GM21515 (cell line): ENCODE data around the gene ANKRD53.
"Not testable (repeated sequence)": the region's sequence is repeated elsewhere in the genome, so short reads cannot be mapped to it uniquely, and the experiment has no call there.

ENCODE experiments used
- ATAC-seq: cut with Tn5 transposase; IDR thresholded peaks from one replicate; pipeline ENCODE4 v1.9.1; 2021; ENCODE audit not compliant: unreplicated experiment

ANKRD53 gene

DNA sequence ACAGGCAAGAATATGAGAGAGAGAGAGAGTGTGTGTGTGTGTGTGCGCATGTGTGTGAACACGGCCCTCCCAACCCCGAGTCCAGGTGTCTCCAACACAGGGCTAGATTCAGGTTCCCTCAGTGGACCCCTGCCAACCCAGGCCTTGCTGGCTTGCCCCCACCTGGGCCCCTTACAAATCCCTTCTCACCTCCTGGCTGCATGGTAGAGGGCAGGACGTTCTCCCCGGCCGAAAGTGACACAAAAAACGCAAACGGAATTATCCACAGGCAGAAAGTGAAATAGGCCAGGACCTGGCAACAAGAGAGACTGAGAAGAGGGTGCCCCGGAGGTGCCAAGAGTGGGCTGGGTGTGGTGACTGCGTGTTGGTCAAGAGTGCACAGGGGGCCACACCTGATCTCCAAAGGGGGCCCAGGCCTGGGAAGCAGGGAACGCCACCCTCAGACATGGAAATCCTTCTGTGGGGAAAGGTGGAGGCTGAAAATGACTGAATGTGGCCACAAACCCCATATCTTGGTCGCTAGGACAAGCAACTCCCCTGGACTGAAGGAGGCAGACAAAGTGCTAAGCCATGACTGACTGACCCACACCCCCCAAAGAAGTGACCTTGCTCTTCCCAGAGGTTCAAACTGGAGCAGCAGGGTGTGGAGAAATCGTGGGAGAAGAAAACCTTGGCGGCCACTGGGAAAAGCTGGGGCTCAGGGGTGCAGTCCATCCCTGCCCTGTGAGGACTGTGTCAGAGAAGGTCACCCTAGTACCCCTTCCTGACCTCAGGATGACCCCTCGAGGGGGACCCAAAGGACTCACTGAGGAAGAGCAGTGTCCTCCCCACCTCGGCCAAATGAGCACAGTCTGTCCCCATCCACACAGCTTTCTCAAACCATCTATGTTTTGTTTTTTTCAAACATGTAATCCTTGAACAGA, 10.6 kb downstream of the ANKRD53 start:
- no peak for ATAC-seq

DNA sequence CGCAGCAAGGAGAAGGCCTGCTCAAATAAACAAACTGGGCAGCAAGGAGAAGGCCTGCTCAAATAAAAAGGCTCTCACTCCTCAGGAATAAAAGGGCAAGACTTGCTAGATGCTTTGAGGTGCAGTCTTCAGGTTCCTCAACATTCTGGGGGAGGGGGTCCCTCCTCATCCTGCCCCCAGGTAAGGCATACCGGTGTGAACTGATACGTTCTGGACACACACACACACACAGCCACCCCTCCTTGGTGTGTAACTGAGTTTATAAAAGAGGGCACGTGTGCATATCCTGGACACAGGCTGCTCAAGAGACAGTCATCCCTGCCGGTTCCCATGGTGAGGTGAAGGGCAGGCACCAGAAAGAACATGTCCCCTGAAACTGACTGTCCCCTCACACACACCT, 11.8 kb downstream of the ANKRD53 start:
- ATAC-seq: no peak

DNA sequence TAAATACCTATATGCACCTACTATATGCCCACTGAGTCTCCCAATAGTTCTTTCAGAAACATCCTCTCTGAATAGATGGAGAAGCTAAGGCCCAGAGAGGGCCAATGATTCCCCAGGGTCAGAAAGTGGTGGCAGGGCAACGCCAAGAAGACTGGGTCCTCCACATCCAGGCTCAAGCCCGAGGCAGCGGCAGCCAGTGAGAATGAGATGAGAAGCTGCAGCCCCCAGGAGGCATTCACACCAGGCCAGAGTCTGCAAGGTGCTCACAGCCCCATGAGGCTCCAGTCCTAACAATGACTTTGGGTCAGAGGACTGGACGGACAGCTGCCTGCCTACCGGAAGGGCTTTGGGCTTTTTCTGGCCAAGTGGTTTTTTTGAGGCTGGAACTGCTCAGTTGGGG, 12.7 kb downstream of the ANKRD53 start:
- ATAC-seq: no peak

DNA sequence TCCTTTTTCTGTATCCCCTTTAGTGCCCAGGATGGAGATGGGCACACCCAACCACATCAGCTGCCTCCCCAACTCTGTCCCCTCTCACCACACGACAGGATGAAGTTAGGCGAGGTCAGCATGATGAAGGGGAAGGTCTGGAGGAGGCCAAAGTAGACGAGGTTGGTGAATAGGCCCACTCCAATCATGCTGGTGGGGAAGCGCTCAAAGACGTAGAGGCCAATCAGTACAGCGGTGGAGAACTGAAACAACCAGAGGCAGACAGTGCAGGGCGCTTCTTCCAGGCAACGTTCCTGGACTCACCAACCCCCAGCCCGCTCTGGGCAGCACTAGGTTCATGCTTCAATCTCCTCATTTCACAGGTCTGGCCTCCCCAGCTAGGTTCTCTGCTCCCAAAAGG, 13.3 kb downstream of the ANKRD53 start:
- no peak for ATAC-seq

DNA sequence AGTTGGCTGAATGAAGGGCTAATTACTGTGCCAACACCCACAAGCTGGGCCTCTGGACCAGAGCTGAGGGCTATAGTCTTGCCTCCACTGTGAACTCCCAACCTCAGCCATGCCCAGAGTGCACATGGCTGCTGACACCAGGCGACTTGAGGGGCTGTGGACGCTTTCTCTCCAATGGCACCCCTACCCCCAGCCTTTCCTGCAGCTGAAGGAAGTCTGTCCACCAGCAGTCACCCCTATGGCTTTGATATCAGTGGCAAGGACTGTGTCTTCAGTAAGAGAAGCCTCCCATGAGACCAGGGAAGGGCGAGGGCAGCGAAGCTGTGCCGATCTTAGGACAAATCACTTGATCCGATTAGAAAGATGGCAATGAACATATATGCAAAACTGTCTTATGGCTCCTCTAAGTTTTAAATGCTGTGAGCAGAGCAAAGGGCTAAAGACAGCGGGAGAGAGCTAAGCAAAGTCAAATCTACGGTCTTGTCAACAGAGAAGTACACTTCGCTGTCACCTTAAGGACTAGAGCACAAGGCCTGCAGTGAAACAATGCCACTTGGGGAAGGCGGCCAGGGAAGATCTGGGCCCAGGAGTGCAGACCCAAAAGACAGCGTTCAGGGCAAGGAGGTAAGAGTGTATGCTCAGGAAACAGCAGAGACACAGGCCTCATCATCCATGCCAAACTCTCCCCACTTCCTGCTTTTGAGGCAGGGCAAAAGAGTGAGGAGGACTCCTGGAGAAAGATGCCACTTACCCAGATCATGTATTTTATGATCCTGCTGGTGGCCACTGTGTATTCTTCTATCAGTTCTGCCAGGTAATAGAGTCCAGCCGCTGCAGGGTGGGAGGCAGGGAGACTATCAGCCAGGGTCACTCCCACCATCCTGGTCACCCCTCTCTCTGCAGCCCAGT, 14.8 kb downstream of the ANKRD53 start:
- no peak for ATAC-seq

DNA sequence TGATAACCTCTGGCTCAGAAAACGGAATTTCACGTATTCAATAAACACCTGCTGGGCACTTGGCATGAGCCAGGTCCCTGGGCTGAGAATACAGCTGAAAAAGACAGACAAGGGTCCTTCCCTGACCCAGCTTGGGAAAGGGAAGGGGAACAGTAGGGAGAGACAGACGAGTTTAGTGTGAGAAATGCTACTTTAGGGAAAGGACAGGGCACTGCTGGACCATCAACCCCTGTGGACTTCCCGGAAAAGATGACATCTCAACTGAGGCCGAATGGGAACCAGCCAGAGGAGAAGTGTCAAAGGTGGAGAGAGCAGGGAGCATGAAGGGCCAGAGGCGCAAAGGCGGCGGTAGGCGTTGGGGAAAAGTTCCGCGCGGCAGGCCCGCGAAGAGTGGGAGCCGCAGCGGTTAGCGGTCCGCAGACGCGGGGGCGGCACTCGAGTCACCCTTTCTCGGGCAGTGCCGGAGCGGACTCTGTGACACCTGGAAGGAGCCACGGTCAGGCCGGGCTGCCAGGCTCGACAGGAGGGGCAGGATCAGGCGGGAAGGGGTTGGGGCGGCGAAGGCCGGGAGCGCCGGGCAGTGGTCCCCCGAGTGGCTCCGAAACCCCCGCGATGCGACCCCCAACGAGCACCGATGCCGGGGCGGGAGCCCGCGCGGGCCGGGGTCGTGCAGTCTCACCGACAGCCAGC, 15.7 kb downstream of the ANKRD53 start:
- ATAC-seq: peak; percentile 30

DNA sequence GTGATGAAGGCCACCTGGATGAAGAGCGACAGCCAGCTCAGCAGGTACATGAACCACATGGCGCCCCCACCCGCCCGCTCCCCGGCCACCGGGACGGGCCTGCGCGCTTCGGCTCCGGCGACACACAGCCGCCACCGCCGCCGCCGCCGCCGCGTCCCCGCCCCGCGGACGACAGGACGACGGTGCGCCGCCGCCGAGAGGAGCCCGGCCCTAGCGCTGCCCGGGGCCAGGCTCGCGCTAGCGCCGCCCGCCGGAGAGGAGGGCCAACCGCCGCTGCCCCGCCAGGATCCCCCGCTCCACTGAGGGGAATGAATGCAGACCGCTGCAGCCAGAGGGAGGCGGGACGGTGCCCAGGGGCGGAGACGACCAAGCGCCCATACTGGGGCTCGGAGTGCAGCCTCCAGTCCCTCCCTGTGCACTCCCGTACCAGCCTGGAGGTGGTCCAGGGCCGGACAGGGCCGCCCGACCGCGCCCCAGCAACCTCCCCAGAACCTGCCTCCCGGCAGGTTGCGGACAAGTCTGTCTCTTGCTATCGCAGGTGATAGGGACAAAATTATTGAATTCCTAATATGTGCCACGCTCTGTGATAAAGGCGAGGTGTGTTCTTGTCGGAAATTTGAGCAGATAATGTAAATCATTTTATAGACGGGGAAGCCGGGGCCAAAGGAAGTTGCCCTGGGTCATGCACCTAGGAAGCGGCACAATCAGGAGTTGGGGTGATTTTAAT, 16.4 kb downstream of the ANKRD53 start, which contains the start of gene TEX261:
TSS of gene TEX261 (minus strand) at position 175 of the 727 bp plus-strand sequence. CDS start at position 59, 116 bp downstream.
- peak; percentile 96 for ATAC-seq

DNA sequence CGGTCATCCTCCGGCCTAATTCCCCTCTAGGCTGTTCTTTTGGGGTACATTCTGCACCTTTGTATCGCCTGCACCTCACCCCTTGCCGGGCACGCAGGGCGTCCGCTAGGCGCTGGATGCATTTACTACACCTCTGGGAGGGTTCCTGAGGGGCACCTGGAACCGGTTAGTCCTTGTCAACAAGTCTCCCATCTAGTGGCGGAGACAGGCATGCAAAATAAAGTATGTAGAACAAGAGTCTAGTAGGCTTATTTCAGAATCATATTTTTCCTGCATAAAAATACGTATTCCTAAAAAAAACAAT, 16.9 kb downstream of the ANKRD53 start:
- peak; percentile 33 for ATAC-seq

DNA sequence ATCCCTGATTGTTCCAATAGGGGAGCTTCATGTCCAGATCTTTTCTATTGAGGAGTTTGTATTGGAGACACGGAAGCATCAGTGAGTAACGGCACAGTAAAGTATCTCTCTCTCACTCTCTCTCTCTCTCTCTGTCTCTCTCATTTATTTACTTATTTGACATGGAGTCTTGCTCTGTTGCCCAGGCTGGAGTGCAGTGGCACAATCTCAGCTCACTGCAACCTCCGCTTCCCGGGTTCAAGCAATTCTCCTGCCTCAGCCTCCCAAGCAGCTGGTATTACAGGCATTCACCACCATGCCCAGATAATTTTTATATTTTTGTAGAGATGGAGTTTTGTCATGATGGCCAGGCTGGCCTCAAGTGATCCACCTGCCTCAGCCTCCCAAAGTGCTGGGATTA, 20.5 kb downstream of the ANKRD53 start:
- not testable (repeated sequence) for ATAC-seq

DNA sequence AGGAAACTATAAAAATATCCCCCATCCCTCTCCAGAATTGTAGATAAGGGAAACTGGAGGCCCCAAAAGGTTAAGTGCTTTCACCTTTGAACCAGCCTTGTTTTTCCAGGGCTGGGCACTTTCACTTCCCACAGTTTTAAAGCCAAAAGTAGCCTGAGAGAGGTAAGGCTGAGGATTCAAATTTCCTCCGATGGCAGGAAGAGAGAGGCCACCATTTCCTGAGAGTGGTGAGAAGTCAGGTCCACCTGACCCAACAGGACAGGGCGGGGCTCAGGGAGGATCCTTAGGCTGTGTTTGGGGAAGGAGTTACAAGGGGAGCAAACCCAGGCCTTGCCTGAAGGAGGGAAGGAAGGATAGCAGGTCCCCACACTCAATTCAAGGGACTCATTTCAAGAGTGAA, 20.9 kb downstream of the ANKRD53 start:
- ATAC-seq: no peak

DNA sequence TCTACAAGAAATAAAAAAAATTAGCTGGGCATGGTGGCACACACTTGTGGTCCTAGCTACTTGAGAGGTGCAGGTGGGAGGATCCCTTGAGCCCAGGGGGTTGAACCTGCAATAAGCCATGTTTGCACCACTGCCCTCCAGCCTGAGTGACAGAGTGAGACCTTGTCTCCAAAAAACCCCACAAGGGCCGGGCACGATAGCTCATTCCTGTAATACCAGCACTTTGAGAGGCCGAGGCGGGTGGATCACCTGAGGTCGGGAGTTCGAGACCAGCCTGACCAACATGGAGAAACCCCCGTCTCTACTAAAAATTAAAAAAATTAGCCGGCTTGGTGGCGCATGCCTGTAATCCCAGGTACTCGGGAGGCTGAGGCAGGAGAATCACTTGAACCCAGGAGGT, 21.5 kb downstream of the ANKRD53 start:
- ATAC-seq: not testable (repeated sequence)

DNA sequence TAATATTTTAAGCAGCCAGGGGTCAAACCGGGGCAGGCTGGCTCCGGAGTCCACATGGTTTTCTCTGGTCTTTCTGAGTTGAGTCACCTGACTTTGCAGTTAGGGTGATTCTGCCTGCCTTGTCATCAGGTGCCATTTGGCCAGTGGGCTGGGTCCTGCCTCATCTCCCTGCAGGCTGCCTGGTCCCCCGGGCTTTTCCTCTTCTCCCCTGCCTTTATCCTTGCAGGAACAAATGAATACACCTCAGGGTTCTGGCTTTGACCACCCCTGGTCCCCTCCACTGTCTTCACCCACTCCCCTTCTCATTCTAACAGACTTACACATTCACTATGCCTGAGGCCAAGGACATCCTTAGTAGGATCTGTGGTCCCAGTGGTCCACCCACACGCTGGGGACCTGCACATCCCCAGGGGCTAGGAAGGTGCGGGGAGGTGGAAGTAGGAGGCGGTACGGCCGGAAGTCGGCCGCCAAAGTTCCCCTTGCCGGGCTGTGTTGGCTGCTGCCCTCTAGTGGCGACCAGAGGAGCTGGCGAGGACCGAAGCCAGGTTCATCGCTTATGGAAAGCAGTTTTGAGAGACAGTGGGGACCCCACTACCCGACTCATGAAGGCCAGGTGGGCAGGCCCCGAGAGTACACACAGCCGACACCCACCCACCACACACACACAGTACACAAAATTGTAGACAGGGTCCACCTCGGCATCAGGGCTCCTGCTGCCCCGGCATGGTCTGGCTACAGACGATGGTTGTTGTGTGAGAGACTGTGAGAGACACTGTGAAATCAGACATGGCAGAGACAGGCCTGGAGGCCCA, 22.6 kb downstream of the ANKRD53 start:
- ATAC-seq: peak; percentile 89

DNA sequence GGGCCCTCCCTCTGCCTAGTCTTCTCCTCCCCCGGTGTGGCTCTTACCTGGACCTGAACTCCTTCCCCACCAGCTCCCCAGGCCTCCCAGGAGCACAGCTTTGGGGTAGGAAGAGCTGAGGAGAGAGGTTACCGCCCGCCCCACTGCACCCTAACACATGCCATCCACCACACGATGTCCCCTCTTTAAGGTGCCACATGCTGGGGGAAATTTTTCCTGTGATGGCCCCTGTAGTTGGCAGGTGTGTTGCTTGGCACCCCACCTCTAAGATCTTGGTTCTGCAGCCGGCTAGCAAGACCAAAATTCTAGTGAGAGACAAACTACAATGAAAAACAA, 23.1 kb downstream of the ANKRD53 start:
- ATAC-seq: no peak

DNA sequence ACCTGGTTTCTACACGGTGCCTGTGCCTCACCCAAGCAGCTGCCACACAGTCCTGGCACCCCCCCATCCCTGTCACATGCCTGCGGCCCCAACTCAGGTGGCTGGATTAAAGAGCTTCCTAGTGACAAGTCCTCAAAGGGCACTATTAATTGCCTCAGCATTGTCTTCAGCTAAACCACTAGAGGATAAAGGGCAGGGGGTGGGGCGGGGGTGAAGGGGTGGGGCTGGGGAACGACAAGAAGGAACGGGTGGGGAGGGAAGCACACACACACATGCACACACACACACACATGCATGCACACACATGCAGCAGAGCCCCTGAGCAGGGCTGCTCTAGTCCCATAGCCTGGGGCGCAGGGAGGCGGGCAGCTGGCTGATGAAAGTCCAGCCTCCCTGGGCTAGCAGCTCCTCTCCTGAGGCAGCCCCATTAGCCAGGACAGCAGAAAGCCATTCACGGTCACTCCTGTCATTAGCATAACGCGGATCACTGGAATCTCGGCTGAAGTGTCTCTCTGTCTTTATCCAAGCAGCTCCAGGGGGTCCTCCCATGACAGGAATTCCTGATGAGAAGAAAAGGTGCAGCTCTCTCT, 23.6 kb downstream of the ANKRD53 start:
- ATAC-seq: no peak

DNA sequence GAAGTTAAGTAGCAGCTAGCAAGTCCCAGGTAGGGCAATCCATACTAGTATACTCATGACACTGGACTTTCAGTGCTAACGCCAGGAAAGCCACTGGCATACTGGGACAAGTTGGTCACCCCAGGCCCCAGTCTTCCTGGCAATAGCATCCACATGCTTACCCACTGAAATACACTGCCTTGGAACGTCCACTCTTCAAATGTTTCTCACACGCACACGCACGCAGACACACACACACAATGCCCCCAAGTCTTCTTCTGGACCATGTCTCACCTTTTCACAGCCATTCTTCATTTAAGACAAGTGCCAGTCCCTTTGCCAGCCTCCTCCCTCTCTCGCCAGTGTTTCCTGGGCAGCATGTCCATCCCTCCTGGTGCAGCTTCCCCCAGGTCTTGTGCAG, 25.0 kb downstream of the ANKRD53 start:
- no peak for ATAC-seq

DNA sequence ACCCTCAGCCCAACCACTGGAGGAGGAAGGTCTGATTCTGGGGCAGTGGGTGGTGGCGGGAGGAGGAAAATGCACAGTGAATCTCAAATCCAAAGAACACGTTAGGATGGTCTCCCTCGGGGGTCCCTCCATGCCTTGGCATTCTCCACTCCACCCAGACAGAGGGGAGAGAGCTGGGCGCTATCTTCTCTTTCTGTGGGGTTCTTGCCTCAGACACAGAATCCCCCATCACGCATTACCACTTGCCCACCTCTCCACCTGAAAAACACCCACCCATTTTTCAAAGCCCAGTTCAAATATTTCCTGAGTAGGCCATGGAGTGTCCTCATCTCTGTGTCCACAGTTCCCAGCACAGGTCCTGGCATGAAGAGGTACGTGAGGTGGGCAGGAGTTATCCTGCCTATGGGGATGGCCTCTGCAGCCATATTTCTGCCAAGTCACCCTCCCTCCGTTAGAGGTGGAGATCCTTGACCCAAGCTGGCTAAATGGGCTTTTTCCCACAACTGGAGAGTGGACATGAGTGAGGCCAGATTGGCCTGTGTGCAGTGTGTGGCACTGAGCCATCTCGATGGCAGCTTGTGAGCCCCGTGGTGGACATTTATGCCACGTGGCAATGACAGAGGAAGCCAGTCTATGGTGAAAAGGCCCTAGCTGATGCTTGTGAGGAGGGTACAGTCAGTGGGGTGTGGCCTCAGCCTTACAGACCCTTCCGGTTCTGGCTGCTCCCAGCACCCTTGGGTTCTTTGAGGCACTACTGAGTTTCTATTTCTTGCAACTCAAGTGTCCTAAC, 25.7 kb downstream of the ANKRD53 start:
- no peak for ATAC-seq

DNA sequence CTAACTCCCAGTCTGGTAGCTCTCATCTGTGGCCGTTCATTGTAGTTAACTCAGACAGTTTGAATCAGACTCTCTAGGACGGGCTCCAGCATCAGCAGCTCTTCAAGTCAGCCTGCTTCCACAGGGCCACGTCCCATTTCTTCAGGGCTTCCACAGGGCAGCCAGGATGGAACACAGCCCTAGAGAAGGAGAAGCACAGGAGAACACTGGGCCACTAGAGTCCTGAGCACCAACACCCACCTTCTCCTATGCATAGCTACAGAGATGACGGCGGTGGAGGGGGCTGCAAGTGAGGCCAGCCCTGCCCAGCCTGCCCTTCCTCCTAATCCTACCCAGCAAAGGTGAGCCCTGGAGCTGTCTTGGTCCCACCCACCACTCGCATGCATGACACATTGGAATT, 26.4 kb downstream of the ANKRD53 start:
- no peak for ATAC-seq

DNA sequence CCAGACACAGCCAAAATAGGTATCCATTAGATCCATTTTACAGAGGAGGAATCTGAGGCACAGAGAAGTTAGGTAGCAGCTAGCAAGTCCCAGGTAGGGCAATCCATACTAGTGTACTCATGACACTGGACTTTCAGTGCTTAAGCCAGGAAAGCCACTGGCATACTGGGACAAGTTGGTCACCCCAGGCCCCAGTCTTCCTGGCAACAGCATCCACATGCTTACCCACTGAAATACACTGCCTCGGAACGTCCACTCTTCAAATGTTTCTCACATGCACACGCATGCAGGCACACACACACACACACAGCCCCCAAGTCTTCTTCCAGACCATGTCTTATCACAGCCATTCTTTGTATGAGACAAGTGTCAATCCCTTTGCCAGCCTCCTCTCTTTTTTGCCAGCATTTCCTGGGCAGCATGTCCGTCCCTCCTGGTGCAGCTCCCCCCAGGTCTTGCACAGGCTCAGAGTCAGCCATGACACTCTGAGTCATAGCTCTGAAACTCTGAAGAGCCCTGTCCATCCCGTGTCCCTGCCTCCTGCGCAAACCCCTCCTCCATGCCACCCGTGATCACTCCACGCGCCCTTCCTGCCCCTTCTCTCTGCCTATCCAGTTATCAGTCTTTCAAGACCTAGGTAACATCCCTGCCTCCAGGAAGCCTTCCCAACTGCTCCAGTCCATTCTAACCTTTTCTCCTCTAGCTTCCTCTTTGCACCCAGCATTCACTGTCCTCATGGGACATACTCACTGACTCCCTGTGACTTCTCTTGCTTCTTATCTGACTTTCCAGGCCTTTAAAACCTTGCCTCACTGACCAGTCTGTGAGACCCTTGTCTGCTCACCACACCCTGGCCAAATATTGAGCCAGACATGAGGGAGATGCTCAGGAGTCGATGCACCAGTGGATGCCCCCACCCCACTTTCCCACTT, 27.1 kb downstream of the ANKRD53 start:
- no peak for ATAC-seq
